GM12878 (cell line): ENCODE results near the gene CHST14. TPM values are rescaled to one million over a fixed set of nuclear protein-coding genes. Genes with fewer than 3 reads are reported as not detected.

ENCODE experiments used
- ATAC-seq: fragments of 200-7000 bp; cut with Tn5 transposase; 3 replicates; pipeline ENCODE4 v1.9.1; 2020; ENCODE audit warnings: mild to moderate bottlenecking, moderate library complexity
- BruUV-seq: library from RNA; stranded (reverse); fragments of 400-500 nt; replicated peaks from 2 replicates; lab custom pipeline; 2021; lab: Mats Ljungman, UMichigan
- CTCF ChIA-PET: fragments of 300-600 bp; sonication (Branson Sonifier 250); formaldehyde crosslinking; extraction: SDS; loops from one replicate; lab custom pipeline; 2021; ENCODE audit warnings: inconsistent platforms; lab: Yijun Ruan, JAX
- POLR2A ChIA-PET: fragments of 350-600 bp; formaldehyde crosslinking; extraction: SDS; loops from one replicate; lab custom pipeline; 2021; ENCODE audit warnings: inconsistent platforms; lab: Charles Lee
- RAD21 ChIA-PET: fragments of 300-600 bp; sonication (Branson Sonifier 250); formaldehyde crosslinking; loops from one replicate; lab custom pipeline; 2023; ENCODE audit warnings: antibody characterized with exemption; ENCODE audit not compliant: unreplicated experiment; lab: Charles Lee
- SMC1A ChIA-PET: fragments of 300-600 bp; sonication (Branson Sonifier 250); formaldehyde crosslinking; loops from one replicate; lab custom pipeline; 2023; ENCODE audit not compliant: unreplicated experiment, uncharacterized antibody; lab: Charles Lee
- DNase-seq: peaks from one replicate; pipeline ENCODE4 v3.0.0-alpha.2; 2011; ENCODE audit warnings: low read depth, low spot score
- FAIRE-seq: peaks from 3 replicates; lab custom pipeline; 2011; peaks lifted over from hg19 to GRCh38; lab: Jason Lieb, UNC
- H2AFZ ChIP-seq: 2 replicates; pipeline ENCODE4 v1.6.0; 2011; ENCODE audit warnings: low read depth, low read length, control low read depth; ENCODE audit not compliant: control insufficient read depth
- H3K27ac ChIP-seq: 2 replicates; pipeline ENCODE4 v1.5.1; 2011; ENCODE audit warnings: control low read depth; ENCODE audit not compliant: control insufficient read depth, insufficient read depth
- H3K27me3 ChIP-seq, 2 experiments: replicated peaks in 1 of 2; 2 replicates each; pipeline versions ENCODE4 v1.6.0 to v1.6.1; 2011; ENCODE audit warnings: low read length in 1 of 2; ENCODE audit not compliant: control insufficient read depth in 2 of 2, insufficient read depth in 2 of 2
- H3K36me3 ChIP-seq, 2 experiments: 2 replicates each; pipeline ENCODE4 v1.5.1; 2011; ENCODE audit warnings: low read length in 1 of 2; ENCODE audit not compliant: control insufficient read depth in 2 of 2, insufficient read depth in 2 of 2
- H3K4me1 ChIP-seq: 2 replicates; pipeline ENCODE4 v1.6.1; 2011; ENCODE audit warnings: mild to moderate bottlenecking, low read length, moderate library complexity, mixed read lengths; ENCODE audit not compliant: control insufficient read depth, insufficient read depth
- H3K4me2 ChIP-seq: 2 replicates; pipeline ENCODE4 v1.6.0; 2011; ENCODE audit warnings: control low read depth; ENCODE audit not compliant: control insufficient read depth, insufficient read depth
- H3K4me3 ChIP-seq: fragments of 200-600 bp; sonication (generic); 2 replicates; pipeline ENCODE4 v1.5.1; 2016
- H3K79me2 ChIP-seq: 2 replicates; pipeline ENCODE4 v1.6.0; 2011; ENCODE audit warnings: low read length; ENCODE audit not compliant: control insufficient read depth, insufficient read depth
- H3K9ac ChIP-seq: 2 replicates; pipeline ENCODE4 v1.8.0; 2011; ENCODE audit warnings: low read length, control low read depth, mixed read lengths; ENCODE audit not compliant: control insufficient read depth, insufficient read depth
- H3K9me3 ChIP-seq: replicated peaks from 3 replicates; pipeline ENCODE4 v1.5.1; 2011; ENCODE audit warnings: mild to moderate bottlenecking, low read length; ENCODE audit not compliant: control insufficient read depth, insufficient read depth
- H4K20me1 ChIP-seq: 2 replicates; pipeline ENCODE4 v1.6.0; 2011; ENCODE audit not compliant: control insufficient read depth, insufficient read depth
- BACH1 ChIP-seq: fragments of 450-650 bp; IDR thresholded peaks from 2 replicates; pipeline ENCODE4 v1.6.1; 2017; ENCODE audit warnings: mild to moderate bottlenecking, borderline replicate concordance
- ESRRA ChIP-seq: IDR thresholded peaks from 2 replicates; pipeline ENCODE4 v1.6.1; 2012; ENCODE audit warnings: mild to moderate bottlenecking, low read length, improper control_type of control experiment
- GATAD2B ChIP-seq: fragments of 450-650 bp; conservative IDR thresholded peaks from 2 replicates; pipeline ENCODE4 v1.6.1; 2017; ENCODE audit warnings: low read depth, mild to moderate bottlenecking, moderate library complexity
- RCOR1 ChIP-seq: conservative IDR thresholded peaks from 2 replicates; pipeline ENCODE4 v1.6.1; 2012; ENCODE audit warnings: low read depth, low read length, improper control_type of control experiment
- SP1 ChIP-seq: IDR thresholded peaks from one replicate; pipeline ENCODE4 v1.6.1; 2011; ENCODE audit warnings: low read depth, low read length
- TBL1XR1 ChIP-seq: IDR thresholded peaks from 2 replicates; pipeline ENCODE4 v1.6.1; 2012; ENCODE audit warnings: low read depth, low read length, improper control_type of control experiment
- WGBS: methylation state at CpG from one replicate; pipeline ENCODE4 v1.1.6; 2016; ENCODE audit warnings: low lambda C conversion rate; ENCODE audit not compliant: insufficient replicate concordance, insufficient coverage; ENCODE audit errors: missing lambda C conversion rate; 5-methylcytosine and 5-hydroxymethylcytosine counted together
- in situ Hi-C: fragments of 300-500 bp; cut with MboI; formaldehyde crosslinking; loops from 9 replicates; pipeline ENCODE4 v1.14.3; 2018; ENCODE audit warnings: mixed read lengths
- intact Hi-C: fragments of 100-400 bp; cut with micrococcal nuclease; formaldehyde crosslinking; loops from one replicate; pipeline ENCODE4 v1.14.2; 2022; ENCODE audit not compliant: unreplicated experiment
- polyA plus RNA-seq, 11 experiments: library from polyadenylated mRNA; depleted of rRNA in 4 of 11; unstranded in 6 of 11; stranded (reverse) in 5 of 11; fragments of >200 nt; fragmentation: Nextera tagmentation in 4 of 11; fragmentation: Illumina TruSeq in 1 of 11; extraction: Ambion mirVana in 4 of 11; extraction: Trizol in 1 of 11; gene quantifications; 1 replicate in 1 of 11; 2 replicates in 10 of 11; pipeline versions ENCODE4 v1.2.1 to v1.2.3, GENCODE V29; 2011 to 2016; ENCODE audit warnings: inconsistent platforms in 2 of 11, missing spikeins in 2 of 11, low read depth in 1 of 11
- total RNA-seq, 4 experiments: library from RNA; depleted of rRNA in 3 of 4; stranded (reverse); fragments of >200 nt in 3 of 4; fragmentation: Illumina TruSeq in 1 of 4; extraction: Trizol in 1 of 4; gene quantifications; 2 replicates each; pipeline versions ENCODE4 v1.2.1 to v1.2.3, GENCODE V29; 2013 to 2021
- TF ChIP-seq, protein P1 (sequence below): fragments of 450-650 bp; IDR thresholded peaks from 2 replicates; pipeline ENCODE4 v1.6.1; 2017; ENCODE audit warnings: mild to moderate bottlenecking, moderate library complexity

The CHST14 gene
- total and polyA plus RNA-seq, 10 of the 15 experiments (the other 5 are each of a cell fraction or from before 2014, with no cell fraction given): 1.3 to 12.8 (median 6.2) TPM

DNA sequence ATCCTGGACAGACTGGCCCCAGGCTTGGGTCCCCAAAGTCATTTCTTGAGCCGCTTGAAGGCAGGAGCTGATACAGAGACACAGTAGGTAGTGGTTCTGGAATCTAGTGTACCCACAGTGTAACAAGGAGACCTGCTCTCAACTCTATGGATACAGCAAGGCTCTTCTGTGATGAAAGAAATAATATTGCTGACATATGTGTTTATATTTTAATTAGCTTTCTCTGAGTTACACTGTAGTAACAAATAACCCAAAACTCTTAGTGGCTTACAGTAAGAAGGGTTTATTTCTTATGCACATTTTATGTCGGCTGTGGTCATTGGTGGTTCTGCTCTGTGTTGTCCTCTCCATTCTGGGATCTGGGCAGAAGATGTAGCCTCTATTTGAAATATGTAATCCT is 45.5 kb downstream of the CHST14 start:
- FAIRE-seq (no peak), ATAC-seq (no peak), DNase-seq (no peak)
- Histone ChIP-seq H3K36me3 (no peaks in the 10 kb centered on the region), H3K9me3 (no peaks in the 10 kb centered on the region), H3K79me2 (no peaks in the 10 kb centered on the region), H3K4me3 (no peak overlapping the region), H3K4me2 (no peak overlapping the region), H3K27ac (no peak overlapping the region), H3K4me1 (no peaks in the 10 kb centered on the region), H3K27me3 (no peaks in the 10 kb centered on the region), H2AFZ (no peak overlapping the region), H4K20me1 (no peaks in the 10 kb centered on the region), H3K9ac (no peak overlapping the region)
- in situ Hi-C loops: loop anchor here (5.0 kb wide), 1 partner anchor 271 kb away; no protein-coding TSS in a partner anchor
- BruUV-seq: no TSS peak
- ChIA-PET CTCF (no interaction called here), SMC1A (no interaction called here), POLR2A (no interaction called here), RAD21 (interaction anchor here (0.6 to 2.5 kb wide), 3 partner anchors 32 to 266 kb away, joined by 4 to 7 read pairs (median 4); no protein-coding TSS in a partner anchor)
- no peak for TF ChIP-seq GATAD2B
- TF ChIP-seq ESRRA: no peak
- TF ChIP-seq SP1: no peak
- no peak for TF ChIP-seq TBL1XR1
- no peak for TF ChIP-seq RCOR1
- TF ChIP-seq BACH1: no peak
- TF ChIP-seq, protein P1, sequence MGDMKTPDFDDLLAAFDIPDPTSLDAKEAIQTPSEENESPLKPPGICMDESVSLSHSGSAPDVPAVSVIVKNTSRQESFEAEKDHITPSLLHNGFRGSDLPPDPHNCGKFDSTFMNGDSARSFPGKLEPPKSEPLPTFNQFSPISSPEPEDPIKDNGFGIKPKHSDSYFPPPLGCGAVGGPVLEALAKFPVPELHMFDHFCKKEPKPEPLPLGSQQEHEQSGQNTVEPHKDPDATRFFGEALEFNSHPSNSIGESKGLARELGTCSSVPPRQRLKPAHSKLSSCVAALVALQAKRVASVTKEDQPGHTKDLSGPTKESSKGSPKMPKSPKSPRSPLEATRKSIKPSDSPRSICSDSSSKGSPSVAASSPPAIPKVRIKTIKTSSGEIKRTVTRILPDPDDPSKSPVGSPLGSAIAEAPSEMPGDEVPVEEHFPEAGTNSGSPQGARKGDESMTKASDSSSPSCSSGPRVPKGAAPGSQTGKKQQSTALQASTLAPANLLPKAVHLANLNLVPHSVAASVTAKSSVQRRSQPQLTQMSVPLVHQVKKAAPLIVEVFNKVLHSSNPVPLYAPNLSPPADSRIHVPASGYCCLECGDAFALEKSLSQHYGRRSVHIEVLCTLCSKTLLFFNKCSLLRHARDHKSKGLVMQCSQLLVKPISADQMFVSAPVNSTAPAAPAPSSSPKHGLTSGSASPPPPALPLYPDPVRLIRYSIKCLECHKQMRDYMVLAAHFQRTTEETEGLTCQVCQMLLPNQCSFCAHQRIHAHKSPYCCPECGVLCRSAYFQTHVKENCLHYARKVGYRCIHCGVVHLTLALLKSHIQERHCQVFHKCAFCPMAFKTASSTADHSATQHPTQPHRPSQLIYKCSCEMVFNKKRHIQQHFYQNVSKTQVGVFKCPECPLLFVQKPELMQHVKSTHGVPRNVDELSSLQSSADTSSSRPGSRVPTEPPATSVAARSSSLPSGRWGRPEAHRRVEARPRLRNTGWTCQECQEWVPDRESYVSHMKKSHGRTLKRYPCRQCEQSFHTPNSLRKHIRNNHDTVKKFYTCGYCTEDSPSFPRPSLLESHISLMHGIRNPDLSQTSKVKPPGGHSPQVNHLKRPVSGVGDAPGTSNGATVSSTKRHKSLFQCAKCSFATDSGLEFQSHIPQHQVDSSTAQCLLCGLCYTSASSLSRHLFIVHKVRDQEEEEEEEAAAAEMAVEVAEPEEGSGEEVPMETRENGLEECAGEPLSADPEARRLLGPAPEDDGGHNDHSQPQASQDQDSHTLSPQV: no peak
- 63% methylated on average over 2 of the region's 2 CpGs for WGBS
- intact Hi-C loops: loop anchor here (10.0 kb wide), 1 partner anchor 158 kb away; no protein-coding TSS in a partner anchor

Other genes starting within 250 kb of the CHST14 start
Only the 7 nearest of the 14 such genes appear.
- gene PHGR1, start 120.0 kb upstream of the CHST14 start, total RNA-seq (2014; rRNA removed): not detected in 2 replicates
- not detected in 2 replicates for gene PHGR1, start 120.0 kb upstream of the CHST14 start, total RNA-seq (2014; rRNA removed; fragmentation: Illumina TruSeq; extraction: Trizol)
- not detected in 2 replicates for gene PHGR1, start 120.0 kb upstream of the CHST14 start, total RNA-seq (2021)
- not detected in 2 replicates for gene PHGR1, start 120.0 kb upstream of the CHST14 start, polyA plus RNA-seq (2011; rRNA removed)
- gene PHGR1, start 120.0 kb upstream of the CHST14 start, polyA plus RNA-seq (2014; fragmentation: Illumina TruSeq; extraction: Trizol): not detected in 2 replicates
- gene PHGR1, start 120.0 kb upstream of the CHST14 start, polyA plus RNA-seq (2014; fragmentation: Nextera tagmentation; extraction: Ambion mirVana): not detected
- not detected in 2 replicates for gene PHGR1, start 120.0 kb upstream of the CHST14 start, polyA plus RNA-seq (2014; rRNA removed)
- not detected for gene PHGR1, start 120.0 kb upstream of the CHST14 start, polyA plus RNA-seq (2016; fragmentation: Nextera tagmentation; extraction: Ambion mirVana)
- gene DISP2, start 112.8 kb upstream of the CHST14 start, total RNA-seq (2014; rRNA removed): not detected in 2 replicates
- not detected in 2 replicates for gene DISP2, start 112.8 kb upstream of the CHST14 start, total RNA-seq (2014; rRNA removed; fragmentation: Illumina TruSeq; extraction: Trizol)
- gene DISP2, start 112.8 kb upstream of the CHST14 start, total RNA-seq (2021): not detected in 2 replicates
- not detected in 2 replicates for gene DISP2, start 112.8 kb upstream of the CHST14 start, polyA plus RNA-seq (2011; rRNA removed)
- 0.03 TPM in 1 of 2 replicates, not detected in the other for gene DISP2, start 112.8 kb upstream of the CHST14 start, polyA plus RNA-seq (2014; fragmentation: Illumina TruSeq; extraction: Trizol)
- under 1 TPM; under 0.01 to 0.20 TPM for gene DISP2, start 112.8 kb upstream of the CHST14 start, polyA plus RNA-seq (2014; fragmentation: Nextera tagmentation; extraction: Ambion mirVana)
- gene DISP2, start 112.8 kb upstream of the CHST14 start, polyA plus RNA-seq (2014; rRNA removed): 0.01 TPM in 1 of 2 replicates, not detected in the other
- under 1 TPM in 1 of 2 experiments, not detected in 1; 0.12 TPM for gene DISP2, start 112.8 kb upstream of the CHST14 start, polyA plus RNA-seq (2016; fragmentation: Nextera tagmentation; extraction: Ambion mirVana)
- 50.3 and 51.7 TPM in 2 replicates for gene KNSTRN, start 88.3 kb upstream of the CHST14 start, total RNA-seq (2014; rRNA removed)
- 63.4 and 72.1 TPM in 2 replicates for gene KNSTRN, start 88.3 kb upstream of the CHST14 start, total RNA-seq (2014; rRNA removed; fragmentation: Illumina TruSeq; extraction: Trizol)
- gene KNSTRN, start 88.3 kb upstream of the CHST14 start, total RNA-seq (2021): 38.1 and 39.4 TPM in 2 replicates
- gene KNSTRN, start 88.3 kb upstream of the CHST14 start, polyA plus RNA-seq (2011; rRNA removed): 35.5 and 51.2 TPM in 2 replicates
- gene KNSTRN, start 88.3 kb upstream of the CHST14 start, polyA plus RNA-seq (2014; fragmentation: Illumina TruSeq; extraction: Trizol): 57.5 and 60.4 TPM in 2 replicates
- gene KNSTRN, start 88.3 kb upstream of the CHST14 start, polyA plus RNA-seq (2014; fragmentation: Nextera tagmentation; extraction: Ambion mirVana): 10 to 100 TPM; 30.3 to 37.3 TPM
- gene KNSTRN, start 88.3 kb upstream of the CHST14 start, polyA plus RNA-seq (2014; rRNA removed): 41.8 and 42.6 TPM in 2 replicates
- gene KNSTRN, start 88.3 kb upstream of the CHST14 start, polyA plus RNA-seq (2016; fragmentation: Nextera tagmentation; extraction: Ambion mirVana): 10 to 100 TPM; 63.3 to 64.5 TPM
- gene IVD, start 65.2 kb upstream of the CHST14 start, total RNA-seq (2014; rRNA removed): 31.4 and 32.5 TPM in 2 replicates
- gene IVD, start 65.2 kb upstream of the CHST14 start, total RNA-seq (2014; rRNA removed; fragmentation: Illumina TruSeq; extraction: Trizol): 23.3 and 25.3 TPM in 2 replicates
- 49.2 and 51.7 TPM in 2 replicates for gene IVD, start 65.2 kb upstream of the CHST14 start, total RNA-seq (2021)
- gene IVD, start 65.2 kb upstream of the CHST14 start, polyA plus RNA-seq (2011; rRNA removed): 50.4 and 50.8 TPM in 2 replicates
- gene IVD, start 65.2 kb upstream of the CHST14 start, polyA plus RNA-seq (2014; fragmentation: Illumina TruSeq; extraction: Trizol): 40.5 and 40.6 TPM in 2 replicates
- 1 to 10 TPM; 5.3 to 8.2 TPM for gene IVD, start 65.2 kb upstream of the CHST14 start, polyA plus RNA-seq (2014; fragmentation: Nextera tagmentation; extraction: Ambion mirVana)
- 51.3 and 55.2 TPM in 2 replicates for gene IVD, start 65.2 kb upstream of the CHST14 start, polyA plus RNA-seq (2014; rRNA removed)
- 10 to 100 TPM; 57.7 to 59.8 TPM for gene IVD, start 65.2 kb upstream of the CHST14 start, polyA plus RNA-seq (2016; fragmentation: Nextera tagmentation; extraction: Ambion mirVana)
- 9.0 and 11.7 TPM in 2 replicates for gene BAHD1, start 30.0 kb upstream of the CHST14 start, total RNA-seq (2014; rRNA removed)
- 5.1 and 6.0 TPM in 2 replicates for gene BAHD1, start 30.0 kb upstream of the CHST14 start, total RNA-seq (2014; rRNA removed; fragmentation: Illumina TruSeq; extraction: Trizol)
- 21.7 and 21.8 TPM in 2 replicates for gene BAHD1, start 30.0 kb upstream of the CHST14 start, total RNA-seq (2021)
- 4.5 and 5.6 TPM in 2 replicates for gene BAHD1, start 30.0 kb upstream of the CHST14 start, polyA plus RNA-seq (2011; rRNA removed)
- 5.3 and 9.6 TPM in 2 replicates for gene BAHD1, start 30.0 kb upstream of the CHST14 start, polyA plus RNA-seq (2014; fragmentation: Illumina TruSeq; extraction: Trizol)
- gene BAHD1, start 30.0 kb upstream of the CHST14 start, polyA plus RNA-seq (2014; fragmentation: Nextera tagmentation; extraction: Ambion mirVana): under 1 TPM; 0.21 to 0.88 TPM
- 11.3 and 13.5 TPM in 2 replicates for gene BAHD1, start 30.0 kb upstream of the CHST14 start, polyA plus RNA-seq (2014; rRNA removed)
- gene BAHD1, start 30.0 kb upstream of the CHST14 start, polyA plus RNA-seq (2016; fragmentation: Nextera tagmentation; extraction: Ambion mirVana): 1 to 10 TPM; 1.9 to 2.2 TPM
- 30.2 and 47.0 TPM in 2 replicates for gene CCDC32, start 94.1 kb downstream of the CHST14 start, total RNA-seq (2014; rRNA removed)
- gene CCDC32, start 94.1 kb downstream of the CHST14 start, total RNA-seq (2014; rRNA removed; fragmentation: Illumina TruSeq; extraction: Trizol): 34.0 and 34.3 TPM in 2 replicates
- gene CCDC32, start 94.1 kb downstream of the CHST14 start, total RNA-seq (2021): 36.0 and 38.6 TPM in 2 replicates
- 66.2 and 72.9 TPM in 2 replicates for gene CCDC32, start 94.1 kb downstream of the CHST14 start, polyA plus RNA-seq (2011; rRNA removed)
- gene CCDC32, start 94.1 kb downstream of the CHST14 start, polyA plus RNA-seq (2014; fragmentation: Illumina TruSeq; extraction: Trizol): 34.3 and 48.3 TPM in 2 replicates
- 10 to 100 TPM; 67.0 to 74.3 TPM for gene CCDC32, start 94.1 kb downstream of the CHST14 start, polyA plus RNA-seq (2014; fragmentation: Nextera tagmentation; extraction: Ambion mirVana)
- 31.0 and 33.2 TPM in 2 replicates for gene CCDC32, start 94.1 kb downstream of the CHST14 start, polyA plus RNA-seq (2014; rRNA removed)
- gene CCDC32, start 94.1 kb downstream of the CHST14 start, polyA plus RNA-seq (2016; fragmentation: Nextera tagmentation; extraction: Ambion mirVana): 10 to 100 TPM; 57.1 to 61.0 TPM
- 25.5 and 26.0 TPM in 2 replicates for gene RPUSD2, start 98.3 kb downstream of the CHST14 start, total RNA-seq (2014; rRNA removed)
- 13.1 and 14.4 TPM in 2 replicates for gene RPUSD2, start 98.3 kb downstream of the CHST14 start, total RNA-seq (2014; rRNA removed; fragmentation: Illumina TruSeq; extraction: Trizol)
- 22.7 and 26.1 TPM in 2 replicates for gene RPUSD2, start 98.3 kb downstream of the CHST14 start, total RNA-seq (2021)
- 7.4 and 16.2 TPM in 2 replicates for gene RPUSD2, start 98.3 kb downstream of the CHST14 start, polyA plus RNA-seq (2011; rRNA removed)
- gene RPUSD2, start 98.3 kb downstream of the CHST14 start, polyA plus RNA-seq (2014; fragmentation: Illumina TruSeq; extraction: Trizol): 8.5 and 12.7 TPM in 2 replicates
- gene RPUSD2, start 98.3 kb downstream of the CHST14 start, polyA plus RNA-seq (2014; fragmentation: Nextera tagmentation; extraction: Ambion mirVana): 1 to 10 TPM; 4.0 to 8.7 TPM
- gene RPUSD2, start 98.3 kb downstream of the CHST14 start, polyA plus RNA-seq (2014; rRNA removed): 20.9 and 26.5 TPM in 2 replicates
- 10 to 100 TPM; 29.5 to 33.3 TPM for gene RPUSD2, start 98.3 kb downstream of the CHST14 start, polyA plus RNA-seq (2016; fragmentation: Nextera tagmentation; extraction: Ambion mirVana)